Peyer's patch (tissue), 4 donors: ENCODE results near the gene MTARC1.

Experiments
- CTCF ChIP-seq, 6 experiments: fragments of 450-650 bp in 4 of 6; fragments of 200-600 bp in 2 of 6; sonication (generic) in 1 of 6; IDR thresholded peaks; one replicate each; pipeline ENCODE4 v1.5.1; 2017 to 2019; ENCODE audit warnings: antibody characterized with exemption in 6 of 6, mild to moderate bottlenecking in 3 of 6, moderate library complexity in 1 of 6
- POLR2A ChIP-seq, 2 donors: fragments of 450-650 bp; IDR thresholded peaks; one replicate each; pipeline ENCODE4 v1.5.1; 2017; ENCODE audit warnings: antibody characterized with exemption in 2 of 2, mild to moderate bottlenecking in 2 of 2, moderate library complexity in 2 of 2

GRCh38 chr1:220815409-220815808 lies 28.7 kb downstream of the MTARC1 start:
- TF ChIP-seq CTCF (IDR thresholded peaks at IDR 0.05) (no peak), POLR2A (IDR thresholded peaks at IDR 0.05) (no peak)
